GM21717 (cell line): Measurements from ENCODE around the gene LSM5.

Experiments
- ATAC-seq: cut with Tn5 transposase; IDR thresholded peaks from one replicate; pipeline ENCODE4 v1.9.1; 2021; ENCODE audit warnings: mild to moderate bottlenecking, moderate library complexity; ENCODE audit not compliant: unreplicated experiment

The LSM5 gene

DNA sequence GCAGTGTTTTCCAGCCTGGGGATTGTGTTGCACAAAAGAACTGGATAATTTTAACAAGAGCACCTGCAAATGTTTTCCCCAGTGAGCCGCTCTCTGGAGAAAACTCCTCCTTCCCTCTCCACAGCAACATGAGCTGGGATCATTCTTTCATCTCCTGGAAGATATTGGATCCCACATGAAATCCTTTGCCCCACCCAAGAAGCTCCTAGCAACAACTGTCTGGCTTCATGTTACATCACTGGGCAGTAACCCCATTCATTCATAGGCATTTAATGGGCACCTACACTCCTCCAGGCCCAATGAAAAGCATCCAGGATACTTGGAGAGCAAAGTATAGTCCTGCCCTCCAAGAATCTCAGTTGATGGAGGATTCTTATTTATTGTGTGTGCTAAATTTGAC, 27.2 kb downstream of the LSM5 start:
- ATAC-seq = no peak

DNA sequence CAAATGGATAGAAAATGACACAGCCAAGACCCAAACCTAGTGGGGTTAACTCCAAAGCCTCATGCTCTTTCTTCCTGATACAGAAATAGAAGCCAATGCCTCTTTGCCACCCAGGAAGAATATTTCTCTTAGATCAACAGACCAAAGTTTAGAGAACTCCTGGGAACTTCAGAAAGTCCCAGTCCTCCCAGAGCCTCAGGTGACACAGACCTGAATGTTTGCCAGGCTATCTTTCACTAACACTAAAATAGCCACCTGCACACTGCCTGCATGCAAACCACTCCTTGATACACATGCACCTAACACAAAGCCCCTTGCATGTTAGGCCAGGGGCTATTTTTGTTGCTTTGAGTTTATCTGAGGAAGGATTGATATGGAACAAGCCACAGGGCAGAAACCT, 27.7 kb downstream of the LSM5 start:
- ATAC-seq = no peak

DNA sequence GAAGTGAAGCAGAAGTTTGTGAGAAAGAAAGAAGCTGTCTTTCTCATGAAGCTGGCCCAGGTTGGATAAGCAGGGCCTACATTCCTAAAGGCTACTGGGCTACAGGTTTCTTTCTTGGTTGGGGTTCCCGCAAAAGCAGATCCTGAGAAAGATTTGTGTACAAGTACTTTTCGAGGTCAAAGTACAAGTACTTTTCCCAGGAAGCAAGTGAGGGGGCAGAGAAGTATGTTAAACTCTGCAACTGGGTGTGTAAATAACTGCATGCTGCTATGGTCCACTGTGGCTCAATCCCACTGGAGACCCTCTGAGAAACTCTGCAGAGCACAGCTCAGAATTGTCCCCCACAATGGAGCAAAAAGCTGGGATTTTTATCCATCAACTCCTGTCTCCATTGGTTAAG, 28.7 kb downstream of the LSM5 start:
- ATAC-seq = no peak

DNA sequence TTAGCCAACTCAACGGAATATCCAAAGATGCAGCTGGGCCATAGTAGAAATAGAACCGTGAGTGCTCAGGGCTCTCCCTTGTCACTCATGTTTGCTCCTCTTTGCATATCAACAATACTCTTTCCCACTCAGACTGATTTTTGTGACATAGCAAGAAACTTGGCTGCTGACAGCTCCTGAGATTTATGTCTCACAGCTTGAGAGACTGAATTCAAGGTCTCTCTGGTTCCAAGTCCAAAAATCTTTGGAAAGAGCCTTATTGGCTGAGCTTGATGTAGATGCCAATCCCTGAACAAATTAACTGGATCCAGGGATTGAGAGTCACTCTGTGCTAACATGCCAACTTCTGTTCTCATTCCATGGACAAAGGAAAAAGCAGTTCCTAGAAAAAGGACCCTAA, 30.4 kb downstream of the LSM5 start:
- ATAC-seq = no peak

DNA sequence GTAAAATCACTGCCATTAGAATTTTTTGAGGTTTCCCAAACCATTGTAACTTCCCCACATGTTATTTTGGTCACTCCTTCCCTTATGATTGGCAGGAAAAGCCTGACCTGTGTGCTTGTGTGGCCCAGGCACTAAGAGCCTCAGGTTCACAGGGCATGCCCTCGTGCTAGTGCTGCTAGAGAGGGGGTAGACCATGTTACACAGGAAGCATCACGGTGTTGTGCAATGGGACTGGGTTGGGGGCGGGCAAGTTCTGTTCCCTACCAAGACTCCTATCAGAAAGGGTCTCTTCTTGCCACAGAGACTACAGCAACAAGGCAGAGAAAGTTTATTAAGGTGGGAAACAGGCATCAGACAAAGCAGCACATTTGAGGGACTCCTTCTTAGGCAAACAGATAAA, 32.2 kb downstream of the LSM5 start:
- ATAC-seq = no peak

DNA sequence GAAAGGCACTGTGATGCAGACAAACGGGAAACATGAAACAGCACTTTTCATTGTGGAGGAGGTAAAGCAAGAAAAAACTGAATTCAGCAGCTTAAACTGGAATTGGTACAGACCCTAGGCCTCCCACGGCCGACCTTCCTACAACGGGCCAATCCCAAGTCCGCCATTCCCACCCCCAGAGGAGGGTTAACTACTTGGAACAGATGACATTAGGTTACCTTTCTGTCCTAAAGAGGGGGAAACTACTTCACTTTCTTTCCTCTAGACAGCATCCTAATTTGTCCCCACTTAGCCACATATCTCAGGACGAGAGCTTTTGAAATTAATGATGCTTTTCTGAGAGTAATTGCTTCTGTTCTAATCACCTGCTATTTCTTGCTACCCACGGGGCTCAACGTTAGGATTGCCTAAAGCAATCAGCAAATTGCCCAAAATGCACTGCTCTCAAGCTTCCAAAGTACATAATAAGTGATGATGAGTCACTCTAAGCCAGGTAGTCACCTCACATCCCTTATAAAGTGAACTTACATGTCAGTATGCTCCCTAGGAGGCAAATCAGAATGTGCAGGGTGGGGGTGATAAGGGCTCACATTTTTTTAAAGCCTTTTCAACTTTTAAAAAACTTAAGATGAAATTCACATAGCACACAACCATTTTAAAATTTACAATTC, 36.7 kb downstream of the LSM5 start:
- ATAC-seq = no peak

DNA sequence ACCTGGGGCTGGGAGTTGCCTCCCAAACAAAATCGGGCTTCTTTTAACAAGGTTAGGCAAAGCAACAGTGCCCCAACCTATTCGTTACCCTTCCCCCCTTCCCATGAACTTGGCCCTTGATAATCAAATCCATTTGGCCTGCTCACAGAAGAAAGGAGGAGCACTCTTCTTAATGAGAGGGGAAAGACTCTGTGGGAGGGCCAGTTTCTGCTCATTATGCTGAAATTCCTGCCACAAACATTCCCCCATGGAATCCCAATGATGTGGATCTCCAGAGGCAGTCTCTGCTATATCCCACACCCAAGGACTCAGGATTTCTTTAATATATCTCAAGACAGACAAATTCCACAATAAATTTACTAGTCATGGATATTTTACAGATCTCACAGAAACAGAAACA, 43.0 kb downstream of the LSM5 start:
- ATAC-seq = no peak

DNA sequence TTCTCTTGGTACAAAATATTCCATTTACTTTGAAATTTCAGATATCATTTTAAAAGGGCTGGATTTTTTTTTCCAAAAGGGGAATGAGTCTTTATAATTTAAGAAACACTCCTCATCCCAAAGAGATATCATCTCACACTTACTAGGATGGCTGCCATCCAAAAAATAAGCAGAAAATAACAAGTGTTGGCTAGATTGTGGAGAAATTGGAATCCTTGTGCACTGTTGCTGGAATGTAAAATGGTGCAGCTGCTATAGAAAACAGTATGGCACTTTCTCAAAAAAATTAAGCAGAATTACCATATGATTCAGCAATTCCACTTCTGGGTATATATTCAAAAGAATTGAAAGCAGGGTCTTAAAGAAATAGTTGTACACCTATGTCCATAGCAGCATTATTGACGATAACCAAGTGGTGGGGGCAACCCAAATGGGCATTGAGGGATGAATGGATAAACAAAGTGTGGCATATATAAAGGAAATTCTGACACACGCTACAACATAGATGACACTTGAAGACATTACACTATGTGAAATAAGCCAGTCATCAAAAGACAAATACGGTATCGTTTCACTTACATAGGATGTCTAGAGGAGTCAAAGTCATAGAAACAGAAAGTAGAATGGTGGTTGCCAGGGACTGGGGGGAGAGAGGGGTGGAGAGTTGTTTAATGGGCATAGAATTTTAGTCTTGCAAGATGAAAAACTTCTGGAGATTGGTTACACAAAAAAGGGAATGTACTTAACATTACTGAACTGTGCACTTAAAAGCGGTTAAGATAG, 53.8 kb downstream of the LSM5 start:
- no peak for ATAC-seq
